GM12878 (cell line): Measurements from ENCODE around the gene SLC24A4. TPM values are rescaled to one million over a fixed set of nuclear protein-coding genes. Genes with fewer than 3 reads are reported as not detected.

Source experiments
- ATAC-seq: fragments of 200-7000 bp; cut with Tn5 transposase; 3 replicates; pipeline ENCODE4 v1.9.1; 2020; ENCODE audit warnings: mild to moderate bottlenecking, moderate library complexity
- BruUV-seq: library from RNA; stranded (reverse); fragments of 400-500 nt; replicated peaks from 2 replicates; lab custom pipeline; 2021; lab: Mats Ljungman, UMichigan
- CTCF ChIA-PET: fragments of 300-600 bp; sonication (Branson Sonifier 250); formaldehyde crosslinking; extraction: SDS; loops from one replicate; lab custom pipeline; 2021; ENCODE audit warnings: inconsistent platforms; lab: Yijun Ruan, JAX
- POLR2A ChIA-PET: fragments of 350-600 bp; formaldehyde crosslinking; extraction: SDS; loops from one replicate; lab custom pipeline; 2021; ENCODE audit warnings: inconsistent platforms; lab: Charles Lee
- RAD21 ChIA-PET: fragments of 300-600 bp; sonication (Branson Sonifier 250); formaldehyde crosslinking; loops from one replicate; lab custom pipeline; 2023; ENCODE audit warnings: antibody characterized with exemption; ENCODE audit not compliant: unreplicated experiment; lab: Charles Lee
- SMC1A ChIA-PET: fragments of 300-600 bp; sonication (Branson Sonifier 250); formaldehyde crosslinking; loops from one replicate; lab custom pipeline; 2023; ENCODE audit not compliant: unreplicated experiment, uncharacterized antibody; lab: Charles Lee
- DNase-seq: peaks from one replicate; pipeline ENCODE4 v3.0.0-alpha.2; 2011; ENCODE audit warnings: low read depth, low spot score
- FAIRE-seq: peaks from 3 replicates; lab custom pipeline; 2011; peaks lifted over from hg19 to GRCh38; lab: Jason Lieb, UNC
- H2AFZ ChIP-seq: 2 replicates; pipeline ENCODE4 v1.6.0; 2011; ENCODE audit warnings: low read depth, low read length, control low read depth; ENCODE audit not compliant: control insufficient read depth
- H3K27ac ChIP-seq: 2 replicates; pipeline ENCODE4 v1.5.1; 2011; ENCODE audit warnings: control low read depth; ENCODE audit not compliant: control insufficient read depth, insufficient read depth
- H3K27me3 ChIP-seq, 2 experiments: replicated peaks in 1 of 2; 2 replicates each; pipeline versions ENCODE4 v1.6.0 to v1.6.1; 2011; ENCODE audit warnings: low read length in 1 of 2; ENCODE audit not compliant: control insufficient read depth in 2 of 2, insufficient read depth in 2 of 2
- H3K36me3 ChIP-seq, 2 experiments: 2 replicates each; pipeline ENCODE4 v1.5.1; 2011; ENCODE audit warnings: low read length in 1 of 2; ENCODE audit not compliant: control insufficient read depth in 2 of 2, insufficient read depth in 2 of 2
- H3K4me1 ChIP-seq: 2 replicates; pipeline ENCODE4 v1.6.1; 2011; ENCODE audit warnings: mild to moderate bottlenecking, low read length, moderate library complexity, mixed read lengths; ENCODE audit not compliant: control insufficient read depth, insufficient read depth
- H3K4me2 ChIP-seq: 2 replicates; pipeline ENCODE4 v1.6.0; 2011; ENCODE audit warnings: control low read depth; ENCODE audit not compliant: control insufficient read depth, insufficient read depth
- H3K4me3 ChIP-seq: fragments of 200-600 bp; sonication (generic); 2 replicates; pipeline ENCODE4 v1.5.1; 2016
- H3K79me2 ChIP-seq: 2 replicates; pipeline ENCODE4 v1.6.0; 2011; ENCODE audit warnings: low read length; ENCODE audit not compliant: control insufficient read depth, insufficient read depth
- H3K9ac ChIP-seq: 2 replicates; pipeline ENCODE4 v1.8.0; 2011; ENCODE audit warnings: low read length, control low read depth, mixed read lengths; ENCODE audit not compliant: control insufficient read depth, insufficient read depth
- H3K9me3 ChIP-seq: replicated peaks from 3 replicates; pipeline ENCODE4 v1.5.1; 2011; ENCODE audit warnings: mild to moderate bottlenecking, low read length; ENCODE audit not compliant: control insufficient read depth, insufficient read depth
- H4K20me1 ChIP-seq: 2 replicates; pipeline ENCODE4 v1.6.0; 2011; ENCODE audit not compliant: control insufficient read depth, insufficient read depth
- BCL3 ChIP-seq: IDR thresholded peaks from 2 replicates; pipeline ENCODE4 v1.6.1; 2011; ENCODE audit warnings: borderline replicate concordance, low read depth, mild to moderate bottlenecking, moderate library complexity, low read length; ENCODE audit not compliant: insufficient read depth, poor library complexity, severe bottlenecking
- CBFB ChIP-seq: IDR thresholded peaks from 2 replicates; pipeline ENCODE4 v1.6.1; 2016; ENCODE audit warnings: antibody characterized with exemption, low read depth
- ETV6 ChIP-seq, 2 experiments: fragments of 450-650 bp in 1 of 2; IDR thresholded peaks in 1 of 2; conservative IDR thresholded peaks in 1 of 2; 2 replicates each; pipeline ENCODE4 v1.6.1; 2014; ENCODE audit warnings: antibody characterized with exemption in 1 of 2, borderline replicate concordance in 1 of 2, low read depth in 1 of 2, mild to moderate bottlenecking in 1 of 2, moderate library complexity in 1 of 2
- EZH2 ChIP-seq: IDR thresholded peaks from 2 replicates; pipeline ENCODE4 v1.6.1; 2012; ENCODE audit warnings: low read depth, mild to moderate bottlenecking, control low read depth, inconsistent platforms, low read length, borderline replicate concordance; ENCODE audit not compliant: control insufficient read depth
- FOXM1 ChIP-seq: IDR thresholded peaks from 2 replicates; pipeline ENCODE4 v1.6.1; 2012; ENCODE audit warnings: low read depth, mild to moderate bottlenecking, inconsistent platforms, low read length, moderate library complexity
- IRF4 ChIP-seq: IDR thresholded peaks from 2 replicates; pipeline ENCODE4 v1.6.1; 2011; ENCODE audit warnings: low read depth, low read length
- NFIC ChIP-seq: IDR thresholded peaks from 2 replicates; pipeline ENCODE4 v1.6.1; 2012; ENCODE audit warnings: low read depth, mild to moderate bottlenecking, inconsistent platforms, low read length, moderate library complexity
- RBBP5 ChIP-seq: fragments of 200-600 bp; sonication (generic); conservative IDR thresholded peaks from 2 replicates; pipeline ENCODE4 v1.6.1; 2016
- TAF1 ChIP-seq: IDR thresholded peaks from 2 replicates; pipeline ENCODE4 v1.6.1; 2011; ENCODE audit warnings: mild to moderate bottlenecking, low read depth, low read length, borderline replicate concordance
- TBL1XR1 ChIP-seq: IDR thresholded peaks from 2 replicates; pipeline ENCODE4 v1.6.1; 2012; ENCODE audit warnings: low read depth, low read length, improper control_type of control experiment
- WGBS: methylation state at CpG from one replicate; pipeline ENCODE4 v1.1.6; 2016; ENCODE audit warnings: low lambda C conversion rate; ENCODE audit not compliant: insufficient replicate concordance, insufficient coverage; ENCODE audit errors: missing lambda C conversion rate; 5-methylcytosine and 5-hydroxymethylcytosine counted together
- in situ Hi-C: fragments of 300-500 bp; cut with MboI; formaldehyde crosslinking; loops from 9 replicates; pipeline ENCODE4 v1.14.3; 2018; ENCODE audit warnings: mixed read lengths
- intact Hi-C: fragments of 100-400 bp; cut with micrococcal nuclease; formaldehyde crosslinking; loops from one replicate; pipeline ENCODE4 v1.14.2; 2022; ENCODE audit not compliant: unreplicated experiment
- polyA plus RNA-seq, 11 experiments: library from polyadenylated mRNA; depleted of rRNA in 4 of 11; unstranded in 6 of 11; stranded (reverse) in 5 of 11; fragments of >200 nt; fragmentation: Nextera tagmentation in 4 of 11; fragmentation: Illumina TruSeq in 1 of 11; extraction: Ambion mirVana in 4 of 11; extraction: Trizol in 1 of 11; gene quantifications; 1 replicate in 1 of 11; 2 replicates in 10 of 11; pipeline versions ENCODE4 v1.2.1 to v1.2.3, GENCODE V29; 2011 to 2016; ENCODE audit warnings: inconsistent platforms in 2 of 11, missing spikeins in 2 of 11, low read depth in 1 of 11
- total RNA-seq, 4 experiments: library from RNA; depleted of rRNA in 3 of 4; stranded (reverse); fragments of >200 nt in 3 of 4; fragmentation: Illumina TruSeq in 1 of 4; extraction: Trizol in 1 of 4; gene quantifications; 2 replicates each; pipeline versions ENCODE4 v1.2.1 to v1.2.3, GENCODE V29; 2013 to 2021
- TF ChIP-seq, protein P1 (sequence below): fragments of 450-650 bp; IDR thresholded peaks from 2 replicates; pipeline ENCODE4 v1.6.1; 2017; ENCODE audit warnings: mild to moderate bottlenecking
- TF ChIP-seq, protein P2 (sequence below): fragments of 450-650 bp; IDR thresholded peaks from 2 replicates; pipeline ENCODE4 v1.6.1; 2017; ENCODE audit warnings: mild to moderate bottlenecking, moderate library complexity
- TF ChIP-seq, protein P3 (sequence below): fragments of 450-650 bp; IDR thresholded peaks from 2 replicates; pipeline ENCODE4 v1.6.1; 2017; ENCODE audit warnings: antibody characterized with exemption, mild to moderate bottlenecking, moderate library complexity

Gene SLC24A4
- total and polyA plus RNA-seq, 10 of the 15 experiments (the other 5 are each of a cell fraction or from before 2014, with no cell fraction given) = under 0.01 to 0.46 (median 0.04) TPM; not detected in 5

GRCh38 chr14:92455231-92455630 is 132.3 kb downstream of the SLC24A4 start:
- intact Hi-C loops = loop anchor here (5.0 kb wide), 2 partner anchors 318 to 363 kb away; no protein-coding TSS in a partner anchor
- H3K36me3 ChIP-seq = no peaks in the 10 kb centered on the region
- H3K4me2 ChIP-seq = no peak overlapping the region
- ATAC-seq = no peak
- ChIA-PET POLR2A (no interaction called here), SMC1A (interaction anchor here (1.0 to 1.5 kb wide), 6 partner anchors 93 to 458 kb away, joined by 3 to 5 read pairs (median 3); no protein-coding TSS in a partner anchor), CTCF (interaction anchor here (0.6 to 1.6 kb wide), 5 partner anchors 12 to 1725 kb away, joined by 3 to 6 read pairs (median 3); no protein-coding TSS in a partner anchor), RAD21 (interaction anchor here (0.7 to 2.6 kb wide), 4 partner anchors 55 to 458 kb away, joined by 3 to 9 read pairs (median 3); no protein-coding TSS in a partner anchor)
- no peak for DNase-seq
- no peaks in the 10 kb centered on the region for H3K9me3 ChIP-seq
- no peak overlapping the region for H3K4me3 ChIP-seq
- H3K27ac ChIP-seq = no peak overlapping the region
- no peak overlapping the region for H2AFZ ChIP-seq
- H3K9ac ChIP-seq = no peak overlapping the region
- WGBS = 76% methylated on average over 2 of the region's 2 CpGs
- in situ Hi-C loops = no loop called here
- H3K79me2 ChIP-seq = no peaks in the 10 kb centered on the region
- no TSS peak for BruUV-seq
- H4K20me1 ChIP-seq = no peaks in the 10 kb centered on the region
- no peaks in the 10 kb centered on the region for H3K27me3 ChIP-seq
- FAIRE-seq = no peak
- no peaks in the 10 kb centered on the region; the same call in 1 of the 2 replicates for H3K4me1 ChIP-seq
- TF ChIP-seq, protein P1, sequence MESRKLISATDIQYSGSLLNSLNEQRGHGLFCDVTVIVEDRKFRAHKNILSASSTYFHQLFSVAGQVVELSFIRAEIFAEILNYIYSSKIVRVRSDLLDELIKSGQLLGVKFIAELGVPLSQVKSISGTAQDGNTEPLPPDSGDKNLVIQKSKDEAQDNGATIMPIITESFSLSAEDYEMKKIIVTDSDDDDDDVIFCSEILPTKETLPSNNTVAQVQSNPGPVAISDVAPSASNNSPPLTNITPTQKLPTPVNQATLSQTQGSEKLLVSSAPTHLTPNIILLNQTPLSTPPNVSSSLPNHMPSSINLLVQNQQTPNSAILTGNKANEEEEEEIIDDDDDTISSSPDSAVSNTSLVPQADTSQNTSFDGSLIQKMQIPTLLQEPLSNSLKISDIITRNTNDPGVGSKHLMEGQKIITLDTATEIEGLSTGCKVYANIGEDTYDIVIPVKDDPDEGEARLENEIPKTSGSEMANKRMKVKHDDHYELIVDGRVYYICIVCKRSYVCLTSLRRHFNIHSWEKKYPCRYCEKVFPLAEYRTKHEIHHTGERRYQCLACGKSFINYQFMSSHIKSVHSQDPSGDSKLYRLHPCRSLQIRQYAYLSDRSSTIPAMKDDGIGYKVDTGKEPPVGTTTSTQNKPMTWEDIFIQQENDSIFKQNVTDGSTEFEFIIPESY = no peak
- TF ChIP-seq BCL3 (no peak), NFIC (no peak), IRF4 (no peak), ETV6 (conservative IDR thresholded peaks at IDR 0.05 in 1 of 2, IDR thresholded peaks at IDR 0.05 in 1 of 2; ENCODE audit: borderline replicate concordance in 1 of 2, low read depth in 1 of 2) (no peak), FOXM1 (no peak), TAF1 (no peak), TBL1XR1 (no peak), RBBP5 (no peak), EZH2 (no peak), CBFB (no peak)
- TF ChIP-seq, protein P2, sequence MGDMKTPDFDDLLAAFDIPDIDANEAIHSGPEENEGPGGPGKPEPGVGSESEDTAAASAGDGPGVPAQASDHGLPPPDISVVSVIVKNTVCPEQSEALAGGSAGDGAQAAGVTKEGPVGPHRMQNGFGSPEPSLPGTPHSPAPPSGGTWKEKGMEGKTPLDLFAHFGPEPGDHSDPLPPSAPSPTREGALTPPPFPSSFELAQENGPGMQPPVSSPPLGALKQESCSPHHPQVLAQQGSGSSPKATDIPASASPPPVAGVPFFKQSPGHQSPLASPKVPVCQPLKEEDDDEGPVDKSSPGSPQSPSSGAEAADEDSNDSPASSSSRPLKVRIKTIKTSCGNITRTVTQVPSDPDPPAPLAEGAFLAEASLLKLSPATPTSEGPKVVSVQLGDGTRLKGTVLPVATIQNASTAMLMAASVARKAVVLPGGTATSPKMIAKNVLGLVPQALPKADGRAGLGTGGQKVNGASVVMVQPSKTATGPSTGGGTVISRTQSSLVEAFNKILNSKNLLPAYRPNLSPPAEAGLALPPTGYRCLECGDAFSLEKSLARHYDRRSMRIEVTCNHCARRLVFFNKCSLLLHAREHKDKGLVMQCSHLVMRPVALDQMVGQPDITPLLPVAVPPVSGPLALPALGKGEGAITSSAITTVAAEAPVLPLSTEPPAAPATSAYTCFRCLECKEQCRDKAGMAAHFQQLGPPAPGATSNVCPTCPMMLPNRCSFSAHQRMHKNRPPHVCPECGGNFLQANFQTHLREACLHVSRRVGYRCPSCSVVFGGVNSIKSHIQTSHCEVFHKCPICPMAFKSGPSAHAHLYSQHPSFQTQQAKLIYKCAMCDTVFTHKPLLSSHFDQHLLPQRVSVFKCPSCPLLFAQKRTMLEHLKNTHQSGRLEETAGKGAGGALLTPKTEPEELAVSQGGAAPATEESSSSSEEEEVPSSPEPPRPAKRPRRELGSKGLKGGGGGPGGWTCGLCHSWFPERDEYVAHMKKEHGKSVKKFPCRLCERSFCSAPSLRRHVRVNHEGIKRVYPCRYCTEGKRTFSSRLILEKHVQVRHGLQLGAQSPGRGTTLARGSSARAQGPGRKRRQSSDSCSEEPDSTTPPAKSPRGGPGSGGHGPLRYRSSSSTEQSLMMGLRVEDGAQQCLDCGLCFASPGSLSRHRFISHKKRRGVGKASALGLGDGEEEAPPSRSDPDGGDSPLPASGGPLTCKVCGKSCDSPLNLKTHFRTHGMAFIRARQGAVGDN = no peak
- TF ChIP-seq, protein P3, sequence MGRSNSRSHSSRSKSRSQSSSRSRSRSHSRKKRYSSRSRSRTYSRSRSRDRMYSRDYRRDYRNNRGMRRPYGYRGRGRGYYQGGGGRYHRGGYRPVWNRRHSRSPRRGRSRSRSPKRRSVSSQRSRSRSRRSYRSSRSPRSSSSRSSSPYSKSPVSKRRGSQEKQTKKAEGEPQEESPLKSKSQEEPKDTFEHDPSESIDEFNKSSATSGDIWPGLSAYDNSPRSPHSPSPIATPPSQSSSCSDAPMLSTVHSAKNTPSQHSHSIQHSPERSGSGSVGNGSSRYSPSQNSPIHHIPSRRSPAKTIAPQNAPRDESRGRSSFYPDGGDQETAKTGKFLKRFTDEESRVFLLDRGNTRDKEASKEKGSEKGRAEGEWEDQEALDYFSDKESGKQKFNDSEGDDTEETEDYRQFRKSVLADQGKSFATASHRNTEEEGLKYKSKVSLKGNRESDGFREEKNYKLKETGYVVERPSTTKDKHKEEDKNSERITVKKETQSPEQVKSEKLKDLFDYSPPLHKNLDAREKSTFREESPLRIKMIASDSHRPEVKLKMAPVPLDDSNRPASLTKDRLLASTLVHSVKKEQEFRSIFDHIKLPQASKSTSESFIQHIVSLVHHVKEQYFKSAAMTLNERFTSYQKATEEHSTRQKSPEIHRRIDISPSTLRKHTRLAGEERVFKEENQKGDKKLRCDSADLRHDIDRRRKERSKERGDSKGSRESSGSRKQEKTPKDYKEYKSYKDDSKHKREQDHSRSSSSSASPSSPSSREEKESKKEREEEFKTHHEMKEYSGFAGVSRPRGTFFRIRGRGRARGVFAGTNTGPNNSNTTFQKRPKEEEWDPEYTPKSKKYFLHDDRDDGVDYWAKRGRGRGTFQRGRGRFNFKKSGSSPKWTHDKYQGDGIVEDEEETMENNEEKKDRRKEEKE = no peak
